Measurements from ENCODE around the gene PIEZO2.

PIEZO2 gene

DNA sequence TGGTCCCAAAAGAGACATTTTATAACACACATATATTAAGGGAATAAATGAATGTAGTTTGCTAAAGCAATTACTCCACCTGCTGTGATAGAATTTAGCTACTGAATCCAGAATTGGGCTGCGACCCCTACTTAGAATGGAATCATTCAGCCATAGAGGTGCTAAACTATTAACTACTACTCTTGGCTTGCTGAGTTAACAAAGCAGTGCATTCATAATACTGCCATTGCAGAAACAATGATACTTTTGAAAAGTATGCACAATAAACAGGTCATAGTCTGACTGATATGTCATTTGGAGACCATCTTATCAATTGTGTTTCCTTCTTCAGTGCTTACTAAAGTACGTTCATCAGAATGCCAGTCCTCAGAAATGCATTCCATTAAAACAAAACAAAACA, 273.6 kb downstream of the PIEZO2 start:
- DNase-seq (ENCODE audit: low spot score), result no peak
- TF ChIP-seq, protein P1, sequence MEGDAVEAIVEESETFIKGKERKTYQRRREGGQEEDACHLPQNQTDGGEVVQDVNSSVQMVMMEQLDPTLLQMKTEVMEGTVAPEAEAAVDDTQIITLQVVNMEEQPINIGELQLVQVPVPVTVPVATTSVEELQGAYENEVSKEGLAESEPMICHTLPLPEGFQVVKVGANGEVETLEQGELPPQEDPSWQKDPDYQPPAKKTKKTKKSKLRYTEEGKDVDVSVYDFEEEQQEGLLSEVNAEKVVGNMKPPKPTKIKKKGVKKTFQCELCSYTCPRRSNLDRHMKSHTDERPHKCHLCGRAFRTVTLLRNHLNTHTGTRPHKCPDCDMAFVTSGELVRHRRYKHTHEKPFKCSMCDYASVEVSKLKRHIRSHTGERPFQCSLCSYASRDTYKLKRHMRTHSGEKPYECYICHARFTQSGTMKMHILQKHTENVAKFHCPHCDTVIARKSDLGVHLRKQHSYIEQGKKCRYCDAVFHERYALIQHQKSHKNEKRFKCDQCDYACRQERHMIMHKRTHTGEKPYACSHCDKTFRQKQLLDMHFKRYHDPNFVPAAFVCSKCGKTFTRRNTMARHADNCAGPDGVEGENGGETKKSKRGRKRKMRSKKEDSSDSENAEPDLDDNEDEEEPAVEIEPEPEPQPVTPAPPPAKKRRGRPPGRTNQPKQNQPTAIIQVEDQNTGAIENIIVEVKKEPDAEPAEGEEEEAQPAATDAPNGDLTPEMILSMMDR (IDR thresholded peaks at IDR 0.05; ENCODE audit: extremely low read depth, missing control alignments), result no peak

DNA sequence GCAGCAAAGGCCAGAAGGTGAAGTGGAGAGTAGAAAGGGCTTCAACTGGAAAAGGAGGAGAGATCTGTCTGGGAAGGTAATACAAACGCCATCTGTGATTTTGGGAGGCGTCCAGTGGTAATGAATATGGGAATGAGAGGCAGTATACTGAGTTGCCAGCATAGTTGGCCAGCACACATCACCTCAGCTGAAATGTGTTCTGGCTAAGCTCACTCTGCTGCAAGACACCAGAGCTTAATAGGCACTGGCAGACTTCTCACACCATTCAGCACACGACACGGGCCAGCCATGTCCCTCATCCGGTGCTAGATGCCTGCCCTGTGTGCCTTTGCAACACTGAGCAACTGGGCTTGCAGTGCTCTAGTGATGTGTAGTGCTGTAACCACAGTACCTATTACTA, 277.1 kb downstream of the PIEZO2 start:
- DNase-seq (ENCODE audit: low spot score), result no peak
- TF ChIP-seq, protein P1 (IDR thresholded peaks at IDR 0.05; ENCODE audit: extremely low read depth, missing control alignments), result no peak

DNA sequence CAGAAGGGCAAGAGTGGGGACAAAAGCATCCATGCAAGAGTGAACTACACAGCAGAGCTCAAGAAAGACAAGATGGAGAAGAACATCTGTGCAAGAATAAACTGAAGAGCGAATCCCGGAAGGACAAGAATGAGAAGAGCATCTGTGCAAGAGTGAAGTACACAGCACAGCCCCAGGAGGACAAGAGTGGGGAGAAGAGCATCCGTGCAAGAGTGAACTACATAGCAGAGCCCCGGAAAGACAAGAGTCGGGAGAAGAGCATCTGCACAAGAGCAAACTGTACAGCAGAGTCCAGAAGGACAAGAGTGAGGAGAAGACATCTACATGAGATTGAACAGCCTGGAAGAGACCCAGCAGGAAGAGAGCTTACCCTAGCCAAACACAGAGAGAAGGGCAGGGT, 284.6 kb downstream of the PIEZO2 start:
- TF ChIP-seq, protein P1 (IDR thresholded peaks at IDR 0.05; ENCODE audit: extremely low read depth, missing control alignments), result no peak
- no peak for DNase-seq (ENCODE audit: low spot score)

DNA sequence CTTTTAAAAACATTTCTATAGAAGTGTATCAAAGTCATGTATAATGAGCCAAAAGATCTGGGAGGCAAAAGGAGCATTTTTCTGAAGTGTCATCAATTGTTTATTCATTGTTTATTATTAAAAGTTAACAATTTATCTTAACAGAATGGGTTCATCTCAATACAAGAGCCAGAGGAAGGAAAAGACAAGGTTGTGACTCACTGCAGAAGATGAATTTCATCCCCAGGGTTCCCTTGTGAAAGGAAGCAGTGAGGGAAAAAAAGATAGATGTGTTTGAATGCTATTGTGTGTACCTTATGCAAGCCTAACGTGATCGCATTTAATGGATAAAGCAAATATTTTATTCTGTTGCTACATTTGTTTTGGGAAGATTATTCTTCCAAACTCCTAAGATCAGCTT, 286.3 kb downstream of the PIEZO2 start:
- no peak for DNase-seq (ENCODE audit: low spot score)
- TF ChIP-seq, protein P1 (IDR thresholded peaks at IDR 0.05; ENCODE audit: extremely low read depth, missing control alignments), result no peak

DNA sequence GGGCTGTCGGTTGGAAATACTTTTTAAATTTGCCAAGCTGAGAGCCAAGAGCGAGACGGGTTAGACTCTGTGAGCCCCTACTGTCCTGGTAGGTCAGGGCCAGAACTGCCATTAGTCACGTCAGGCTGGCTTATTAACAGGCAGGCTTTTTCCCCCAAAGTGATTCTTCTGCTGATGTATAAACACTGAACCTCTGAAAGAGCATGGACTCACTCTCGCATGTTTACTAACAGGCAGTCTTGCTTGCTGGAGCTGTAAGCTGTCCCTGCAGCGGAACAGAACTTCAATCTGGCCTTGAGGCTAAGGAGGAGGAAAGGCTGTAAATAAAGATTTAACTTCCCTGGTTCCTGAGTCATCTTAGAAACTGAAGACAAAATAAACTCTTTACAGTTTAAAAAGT, 288.4 kb downstream of the PIEZO2 start:
- TF ChIP-seq, protein P1 (IDR thresholded peaks at IDR 0.05; ENCODE audit: extremely low read depth, missing control alignments), result no peak

DNA sequence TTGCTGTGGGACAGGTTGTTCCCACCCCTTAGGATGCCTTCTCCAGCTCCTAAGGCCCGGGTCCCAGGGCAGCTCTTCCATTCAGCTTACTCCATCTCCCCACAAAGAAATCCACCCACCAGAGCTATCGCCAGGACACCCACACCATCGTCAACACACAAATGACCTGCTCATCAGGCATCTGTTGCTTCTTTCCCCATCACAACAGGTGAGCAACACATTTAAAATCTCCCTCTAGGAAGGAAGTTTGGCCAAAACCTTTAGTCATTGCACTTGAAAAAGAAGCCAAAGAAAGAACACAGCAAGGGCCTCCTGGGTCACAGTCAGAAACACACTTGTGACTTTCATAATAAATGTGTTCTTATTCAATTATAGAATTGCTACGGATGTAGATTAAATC, 289.0 kb downstream of the PIEZO2 start:
- no peak for DNase-seq (ENCODE audit: low spot score)
- TF ChIP-seq, protein P1 (IDR thresholded peaks at IDR 0.05; ENCODE audit: extremely low read depth, missing control alignments), result no peak

More for the DNA sequence above, 288.4 kb downstream of the PIEZO2 start:
- DNase-seq (ENCODE audit: low spot score), result no peak

DNA sequence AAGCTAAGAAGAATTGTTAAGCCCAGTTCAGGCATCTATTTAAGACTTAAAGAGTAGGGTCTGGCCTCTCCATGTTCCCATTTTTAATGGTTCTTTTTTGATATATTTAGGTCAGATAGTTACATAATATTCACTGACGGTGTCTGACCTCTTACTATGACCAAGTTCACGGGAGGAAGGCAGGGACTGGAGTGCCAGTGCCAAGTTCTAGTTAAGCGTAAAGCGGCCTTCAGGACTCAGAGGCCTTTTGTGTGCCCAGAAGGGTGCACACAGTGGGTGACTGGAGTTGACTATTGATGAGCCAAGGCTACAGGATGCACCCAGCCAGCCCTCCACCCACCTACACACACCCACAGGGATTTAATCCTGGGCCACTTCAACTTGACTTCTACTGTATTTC, 290.9 kb downstream of the PIEZO2 start:
- TF ChIP-seq, protein P1 (IDR thresholded peaks at IDR 0.05; ENCODE audit: extremely low read depth, missing control alignments), result no peak
- no peak for DNase-seq (ENCODE audit: low spot score)
